NCI-H2081 treated with DMSO at 0.1 percent for 48 hours (cell line): Measurements from ENCODE around the gene SOX6.

Experiments
- DNase-seq: peaks from one replicate; lab custom pipeline; 2025; lab: John Stamatoyannopoulos, UW

Gene SOX6

DNA sequence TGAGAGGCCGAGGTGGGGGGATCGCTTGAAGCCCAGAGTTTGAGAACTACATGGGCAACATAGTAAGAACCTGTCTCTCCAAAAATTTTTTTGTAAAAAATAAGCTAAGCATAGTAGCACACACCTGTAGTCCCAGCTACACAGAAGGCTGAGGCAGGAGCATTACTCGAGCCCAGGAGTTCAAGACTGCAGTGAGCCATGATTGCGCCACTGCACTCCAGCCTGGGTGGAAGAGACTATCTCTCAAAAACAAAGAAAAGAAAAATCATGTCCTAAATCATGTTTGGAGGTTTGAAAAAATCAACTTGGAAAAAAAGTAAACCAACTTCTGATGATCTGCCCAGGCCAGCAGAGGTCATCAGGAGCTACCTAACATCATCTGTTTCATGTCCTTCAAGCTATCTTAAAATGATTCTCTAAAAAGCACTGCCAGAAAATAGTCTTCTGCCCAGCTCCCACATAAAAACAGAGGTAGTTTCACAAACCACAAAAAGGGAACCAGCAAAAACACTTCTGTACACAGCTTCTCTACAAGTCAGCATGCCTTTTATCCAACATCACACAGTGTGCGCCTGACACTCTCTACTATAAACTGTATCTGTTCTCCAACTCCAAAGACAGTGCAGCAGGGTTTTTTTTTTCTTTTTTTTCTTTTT lies 165.0 kb downstream of the SOX6 start:
- no peak for DNase-seq

DNA sequence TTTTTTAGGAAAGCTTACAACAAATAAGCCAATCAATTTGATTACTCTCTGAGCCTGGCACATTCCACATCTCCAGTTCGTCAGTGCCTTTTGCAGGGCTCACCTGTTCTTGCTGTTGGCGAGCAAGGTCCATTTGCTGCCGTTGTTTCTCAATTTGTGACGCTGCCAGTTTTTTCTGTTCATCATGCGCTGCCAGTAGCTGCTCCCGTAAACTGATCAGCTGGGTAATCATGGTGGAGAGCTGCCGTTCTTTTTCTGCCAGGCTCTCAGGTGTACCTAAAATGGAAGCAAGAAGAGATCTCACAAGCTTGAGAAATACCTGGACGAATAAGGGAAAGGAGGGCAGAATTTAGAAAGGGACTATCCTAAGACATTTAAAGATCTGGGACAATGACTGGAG lies 169.7 kb downstream of the SOX6 start:
- no peak for DNase-seq

DNA sequence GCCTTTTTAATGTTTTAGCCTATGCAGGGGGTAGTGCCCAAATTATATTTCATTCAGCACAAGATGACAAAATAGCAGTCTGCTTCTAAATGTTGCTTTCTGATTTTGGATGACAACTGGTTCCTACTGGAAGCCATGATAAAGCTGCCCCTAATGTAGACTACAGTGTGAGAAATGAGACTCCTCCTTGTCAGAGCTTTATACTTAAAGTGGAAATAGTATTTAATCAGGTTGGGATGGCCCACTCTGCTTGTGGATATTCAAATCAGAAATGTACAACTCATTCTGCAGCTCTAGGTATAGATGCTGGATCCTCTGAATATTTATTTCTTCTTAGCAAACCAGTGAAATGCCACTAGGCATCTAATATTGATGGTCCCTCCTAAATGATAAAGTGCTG lies 171.3 kb downstream of the SOX6 start:
- no peak for DNase-seq

DNA sequence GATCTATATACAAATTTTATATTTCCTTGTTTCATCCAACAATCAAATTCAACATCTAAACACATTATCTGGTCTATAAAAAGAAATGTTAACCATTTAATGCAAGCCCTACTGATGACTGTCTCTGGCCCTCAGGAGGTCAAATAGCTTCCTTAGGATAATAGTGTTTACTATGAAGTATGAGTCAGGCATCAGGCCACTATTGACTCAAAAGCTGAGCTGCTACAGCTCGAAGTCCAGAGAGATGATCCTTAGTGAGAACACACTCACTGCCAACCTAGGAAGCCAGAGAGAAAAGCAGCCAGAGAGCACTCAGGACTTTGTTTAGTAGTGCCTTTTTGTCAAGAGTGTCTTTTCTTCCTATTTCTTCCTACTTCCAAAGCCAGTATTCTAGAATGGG lies 171.8 kb downstream of the SOX6 start:
- DNase-seq = no peak

DNA sequence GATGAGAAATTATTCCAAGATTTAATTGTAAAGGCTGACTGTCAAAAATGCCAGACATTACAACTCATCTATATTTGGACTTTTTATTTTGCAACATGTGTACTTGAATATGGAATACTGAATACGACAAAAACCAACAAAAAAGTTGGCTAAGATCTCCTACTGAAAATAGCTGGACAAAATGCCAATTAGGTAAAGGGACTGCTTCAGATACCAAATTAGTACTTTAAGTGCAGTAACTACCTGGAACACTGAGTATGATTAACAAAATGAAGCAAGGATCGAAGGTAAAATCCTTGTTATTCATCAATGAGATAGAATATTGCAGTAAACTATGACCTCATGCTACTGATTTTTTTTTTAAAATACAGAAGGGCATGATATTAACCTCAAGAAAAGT lies 173.8 kb downstream of the SOX6 start:
- no peak for DNase-seq

DNA sequence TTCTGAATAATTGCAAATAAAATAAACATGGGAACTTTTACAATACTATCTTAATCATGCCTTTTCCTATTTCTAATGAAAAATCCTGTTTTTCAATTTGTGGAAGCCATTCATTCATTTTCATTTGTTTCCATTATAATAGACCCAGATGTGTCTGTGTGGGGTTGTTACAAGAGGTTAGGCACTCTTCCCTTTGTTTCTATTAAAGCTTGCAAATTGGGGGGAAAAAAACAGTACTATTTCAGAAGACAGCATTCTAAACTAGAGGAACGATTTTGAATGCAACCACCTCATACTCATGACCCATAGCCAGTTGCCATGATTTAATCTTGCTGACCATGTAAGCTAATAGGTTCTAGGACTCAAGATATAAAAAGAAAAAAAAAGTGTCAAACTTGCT lies 175.5 kb downstream of the SOX6 start:
- DNase-seq = no peak

DNA sequence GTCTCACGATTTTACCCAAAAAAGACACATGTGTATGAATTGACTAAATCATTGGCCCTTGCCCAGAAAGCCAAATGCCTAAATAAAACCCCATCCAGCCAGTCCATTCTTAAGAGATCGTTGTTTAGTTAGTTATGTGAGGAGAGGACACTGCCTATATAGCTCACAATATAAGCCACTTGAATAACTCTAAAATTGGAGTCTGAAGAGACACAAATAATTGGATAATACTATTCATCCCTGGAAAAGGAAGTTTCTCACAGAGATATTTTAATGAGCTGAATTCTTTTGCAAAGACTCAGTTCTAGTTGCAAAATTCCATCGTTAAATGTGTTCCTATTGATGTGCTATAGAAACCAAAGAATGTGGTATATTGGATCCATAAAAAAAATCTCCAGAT lies 176.7 kb downstream of the SOX6 start:
- DNase-seq = no peak

DNA sequence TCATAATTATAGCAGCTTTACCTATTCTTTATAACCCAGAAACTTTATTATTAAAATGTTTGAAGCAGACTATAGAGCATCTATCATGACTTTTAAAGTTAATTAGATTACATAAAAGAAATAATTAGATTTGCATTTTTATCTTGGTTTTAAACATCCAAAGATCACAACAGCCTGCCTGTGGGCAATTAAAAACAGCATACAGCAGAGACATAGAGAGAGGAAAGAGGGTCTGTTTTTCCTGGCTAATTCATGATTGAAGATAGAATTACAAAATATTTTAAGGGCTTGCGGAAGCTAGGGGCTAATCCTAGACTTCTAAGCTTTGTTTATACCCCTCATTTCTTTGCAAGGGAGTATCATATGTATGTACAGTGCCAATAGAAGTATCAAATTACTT lies 178.1 kb downstream of the SOX6 start:
- DNase-seq = no peak

DNA sequence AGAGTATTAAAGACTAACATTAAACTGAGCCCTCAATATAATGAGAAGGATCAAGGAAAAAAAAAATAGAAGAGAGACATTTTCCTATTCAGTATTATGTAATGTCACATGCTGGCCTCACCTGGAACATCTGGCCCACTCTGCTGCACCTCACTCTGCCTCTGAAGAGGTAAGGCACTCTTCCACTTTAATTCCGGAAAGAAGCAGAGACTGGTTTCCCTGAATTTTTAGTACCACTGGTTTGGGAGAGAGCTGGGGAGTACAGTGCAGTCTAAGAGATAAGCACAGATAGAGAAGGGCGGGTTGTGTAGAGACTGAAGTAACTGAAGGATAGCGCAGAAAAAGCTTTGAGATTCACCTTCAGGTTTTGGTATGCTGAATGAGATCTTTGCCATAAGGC lies 178.7 kb downstream of the SOX6 start:
- DNase-seq = no peak

DNA sequence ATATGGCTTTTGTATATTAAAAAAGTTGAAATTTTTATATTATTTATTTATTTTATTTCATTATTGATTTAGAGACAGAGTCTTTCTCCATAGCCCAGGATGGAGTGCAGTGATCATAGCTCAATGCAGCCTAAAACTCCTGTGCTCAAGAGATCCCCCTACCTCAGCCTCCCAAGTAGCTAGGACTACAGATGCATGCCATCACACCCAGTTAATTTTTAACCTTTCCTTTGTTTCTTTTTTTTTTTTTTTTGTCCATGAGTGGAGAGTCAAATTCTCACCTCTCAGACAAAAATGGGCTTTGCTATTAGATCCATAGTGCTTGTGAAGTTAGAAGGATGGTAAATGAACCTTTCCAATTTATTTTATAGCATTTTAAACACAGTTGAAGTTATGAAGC lies 182.5 kb downstream of the SOX6 start:
- DNase-seq = no peak

DNA sequence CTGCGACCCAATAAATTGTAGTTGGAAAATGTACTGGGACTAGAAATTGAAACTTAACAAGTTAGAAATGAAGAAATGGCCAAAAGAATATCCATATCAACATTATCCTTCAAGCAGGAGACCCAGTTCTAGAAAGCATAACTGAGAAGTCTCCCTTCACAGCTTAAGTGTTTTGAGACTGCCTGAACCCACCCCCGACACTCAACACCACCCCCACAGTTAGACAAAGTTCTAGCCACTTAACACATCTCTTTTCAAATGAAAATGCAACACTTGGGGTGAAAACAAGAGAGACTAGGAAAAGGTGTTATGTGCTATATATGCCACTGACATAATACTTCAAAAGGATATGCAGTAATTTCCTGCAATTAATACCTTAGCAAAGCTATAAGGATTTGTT lies 184.5 kb downstream of the SOX6 start:
- DNase-seq = no peak

DNA sequence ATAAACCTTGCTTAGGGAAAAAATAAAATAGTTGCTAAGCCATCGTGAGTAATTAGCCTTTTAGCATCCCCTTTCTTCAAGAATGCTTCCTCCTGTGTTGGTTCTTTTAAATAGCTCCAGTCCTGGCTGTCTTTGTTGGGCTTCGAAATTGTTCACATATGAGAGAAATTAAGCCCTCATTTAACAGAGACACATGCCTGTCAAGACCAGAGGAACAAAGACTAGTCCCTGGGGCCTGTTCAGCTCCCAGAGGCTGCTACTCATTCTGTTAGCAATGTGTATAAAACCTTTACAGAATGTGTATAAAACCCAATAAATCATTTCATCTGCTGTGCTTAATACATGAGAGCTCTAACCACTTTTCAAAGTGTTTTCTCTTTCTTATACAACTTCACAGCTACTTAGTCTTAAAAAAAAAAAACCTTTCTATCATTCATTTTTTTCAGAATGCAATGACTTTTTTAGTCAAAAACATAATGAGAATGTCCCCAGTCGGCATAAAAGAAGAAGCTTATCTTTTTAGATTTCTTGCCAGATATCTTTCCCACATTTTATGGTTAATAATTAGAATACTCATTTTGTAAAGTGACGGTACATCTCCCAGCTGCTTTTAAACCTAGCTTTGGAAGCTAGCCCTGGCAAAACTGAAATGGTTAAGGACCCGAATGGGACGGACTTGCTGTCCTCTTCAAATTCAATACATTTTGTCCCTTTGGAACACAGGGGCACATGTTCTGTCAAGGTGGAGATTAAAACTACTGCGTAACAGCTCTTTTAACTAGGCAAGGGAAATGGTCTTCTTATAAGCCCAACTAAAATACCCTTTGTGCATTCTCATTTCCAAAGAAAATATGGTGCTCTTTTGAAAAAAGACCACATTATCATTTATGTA lies 186.1 kb downstream of the SOX6 start:
- DNase-seq = no peak

DNA sequence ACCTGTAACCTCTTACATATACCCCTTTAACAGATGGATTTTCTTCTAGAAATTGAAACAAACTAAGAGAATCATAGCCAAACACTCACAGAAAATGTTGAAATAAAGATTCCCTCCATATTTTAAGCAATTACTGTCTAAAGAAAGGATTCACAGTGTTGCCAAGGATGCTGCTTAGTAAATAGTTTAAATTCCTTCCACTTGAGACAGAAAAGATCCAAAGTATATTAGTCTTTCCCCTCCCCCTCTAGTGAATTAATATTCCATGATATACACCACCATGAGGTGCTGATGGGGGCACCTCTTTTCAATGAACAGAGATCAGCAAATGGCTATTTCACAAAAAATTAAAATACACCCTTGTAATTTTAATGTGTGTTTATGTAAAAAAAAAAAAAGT lies 186.8 kb downstream of the SOX6 start:
- no peak for DNase-seq

DNA sequence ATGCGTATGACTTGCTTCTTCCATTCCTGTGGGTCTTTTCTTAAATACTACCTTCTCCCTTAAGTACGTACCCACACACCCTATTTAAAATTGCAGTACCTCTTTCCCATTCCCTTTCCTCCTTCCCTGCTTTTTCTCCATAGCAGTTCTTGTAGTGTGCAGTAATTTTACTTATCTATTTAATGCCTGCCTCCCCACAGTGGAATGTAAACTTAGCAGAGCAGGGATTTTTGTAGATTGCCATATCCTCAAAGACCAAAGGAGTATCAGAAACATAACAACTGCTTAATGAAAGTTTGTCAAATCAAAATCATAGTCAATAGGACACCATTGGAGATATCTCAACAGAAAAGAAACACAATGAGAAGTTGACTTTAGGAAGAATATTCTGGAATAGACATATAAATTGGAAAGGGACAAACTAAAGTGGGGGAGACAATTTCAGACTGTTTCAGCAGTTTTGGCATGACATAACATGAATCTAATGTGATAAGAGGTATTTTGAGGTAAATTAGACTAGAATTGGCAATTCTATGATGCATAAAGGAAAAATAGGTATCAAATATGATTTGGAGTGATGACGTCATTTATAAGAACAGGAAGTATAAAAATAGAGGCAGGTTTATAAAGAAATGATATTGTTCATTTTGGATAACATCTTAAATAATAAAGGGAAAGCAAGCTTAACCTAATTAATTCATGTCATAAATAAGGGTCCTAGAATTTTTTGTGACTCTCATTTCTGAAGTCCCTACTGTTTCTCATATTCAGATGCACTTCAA lies 188.4 kb downstream of the SOX6 start:
- DNase-seq = no peak

DNA sequence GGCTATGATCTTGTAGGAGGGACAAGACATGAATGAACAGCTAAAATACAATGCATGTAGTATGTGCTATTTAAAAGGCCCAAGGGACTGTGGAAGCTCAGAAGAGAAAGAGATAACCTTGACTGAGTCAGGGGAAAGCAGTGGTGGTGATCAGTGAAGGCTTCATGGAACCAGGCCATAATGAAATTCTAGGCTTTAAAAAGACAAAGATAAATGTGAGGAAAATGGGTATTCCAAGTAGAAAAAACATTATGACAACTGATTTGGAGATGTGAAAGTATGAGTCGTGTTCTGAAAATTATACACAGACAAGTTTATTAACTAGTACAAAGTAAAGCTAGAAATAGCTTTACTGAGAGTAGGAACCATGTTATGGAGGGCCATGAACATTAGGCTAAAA lies 189.8 kb downstream of the SOX6 start:
- DNase-seq = no peak

DNA sequence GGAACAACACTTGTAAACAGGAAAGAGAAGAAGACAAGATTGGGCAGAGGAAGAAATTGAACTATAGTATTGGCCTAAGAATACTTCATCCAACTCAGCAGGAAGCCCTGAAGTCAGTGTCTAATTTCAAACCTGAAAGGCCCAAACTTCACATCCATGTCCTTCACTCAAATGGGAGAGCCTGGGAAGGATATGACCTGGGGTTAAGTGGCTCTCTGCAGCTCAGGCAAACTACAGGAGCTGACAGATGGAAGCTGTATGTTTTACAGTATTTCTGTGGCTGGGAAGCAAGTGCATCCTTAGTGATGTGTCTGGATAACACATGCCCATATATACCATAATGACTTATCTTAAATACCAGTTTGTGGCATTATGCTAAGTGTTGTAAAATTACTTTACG lies 196.2 kb downstream of the SOX6 start:
- no peak for DNase-seq

DNA sequence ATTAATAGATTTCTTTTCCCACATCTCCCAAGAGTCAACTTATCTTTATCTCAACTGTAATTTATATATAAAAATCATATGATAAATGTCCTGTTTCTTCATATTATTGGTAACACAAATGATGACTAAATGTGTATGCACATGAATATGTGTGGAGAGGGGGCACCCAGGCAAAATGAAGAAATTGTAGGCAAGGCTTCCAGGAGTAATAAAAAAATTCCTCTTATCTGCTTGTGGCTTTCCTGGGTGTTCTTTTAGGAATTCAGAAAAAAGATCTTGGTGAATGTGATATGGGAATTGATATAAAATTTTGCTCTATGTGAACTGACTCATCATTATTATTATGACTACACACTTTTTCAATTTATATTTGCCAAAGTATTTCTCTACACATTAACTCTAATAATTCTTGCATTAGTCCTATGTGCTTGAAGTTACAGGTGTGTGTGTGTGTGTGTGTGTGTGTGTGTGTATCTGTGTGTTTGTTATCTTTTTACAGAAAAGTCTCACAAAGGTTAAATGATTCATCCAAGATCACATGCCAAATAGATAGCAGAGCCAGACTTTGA lies 197.8 kb downstream of the SOX6 start:
- no peak for DNase-seq

DNA sequence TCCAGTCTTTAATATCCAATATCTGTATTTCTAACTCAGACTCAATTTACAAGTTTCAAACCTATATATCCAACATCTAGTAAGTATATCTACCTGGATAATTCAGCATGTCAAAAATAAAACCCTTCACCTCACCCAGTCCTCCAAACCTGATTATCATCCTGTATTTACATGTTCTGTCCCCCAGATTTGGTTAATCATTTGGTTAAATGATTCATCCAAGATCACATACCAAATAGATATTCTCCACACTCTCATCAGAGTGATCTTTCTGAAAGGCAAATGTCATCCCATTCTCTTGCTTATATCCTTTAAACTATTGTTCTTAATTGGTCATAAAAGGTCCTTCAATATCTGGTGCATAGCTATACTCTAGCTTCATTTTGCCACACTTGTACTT lies 199.0 kb downstream of the SOX6 start:
- DNase-seq = no peak

DNA sequence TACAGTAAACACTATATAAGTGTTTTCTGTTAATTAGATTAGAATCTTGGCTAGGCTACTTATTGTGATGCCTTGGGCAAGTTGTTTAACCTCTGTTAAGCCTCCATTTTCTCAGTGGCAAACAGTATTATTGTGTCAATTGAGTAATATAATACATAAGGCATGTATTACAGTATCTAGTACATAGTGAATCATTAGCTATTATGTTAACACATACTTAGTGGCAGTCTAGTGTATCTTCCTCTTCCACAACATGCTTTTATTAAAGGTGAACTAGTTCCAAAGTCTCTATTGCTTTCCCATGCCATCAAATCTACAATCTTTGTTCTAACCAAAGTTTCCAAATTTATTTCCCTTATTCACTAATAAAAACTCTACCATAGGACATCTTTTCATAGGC lies 200.9 kb downstream of the SOX6 start:
- DNase-seq = no peak

DNA sequence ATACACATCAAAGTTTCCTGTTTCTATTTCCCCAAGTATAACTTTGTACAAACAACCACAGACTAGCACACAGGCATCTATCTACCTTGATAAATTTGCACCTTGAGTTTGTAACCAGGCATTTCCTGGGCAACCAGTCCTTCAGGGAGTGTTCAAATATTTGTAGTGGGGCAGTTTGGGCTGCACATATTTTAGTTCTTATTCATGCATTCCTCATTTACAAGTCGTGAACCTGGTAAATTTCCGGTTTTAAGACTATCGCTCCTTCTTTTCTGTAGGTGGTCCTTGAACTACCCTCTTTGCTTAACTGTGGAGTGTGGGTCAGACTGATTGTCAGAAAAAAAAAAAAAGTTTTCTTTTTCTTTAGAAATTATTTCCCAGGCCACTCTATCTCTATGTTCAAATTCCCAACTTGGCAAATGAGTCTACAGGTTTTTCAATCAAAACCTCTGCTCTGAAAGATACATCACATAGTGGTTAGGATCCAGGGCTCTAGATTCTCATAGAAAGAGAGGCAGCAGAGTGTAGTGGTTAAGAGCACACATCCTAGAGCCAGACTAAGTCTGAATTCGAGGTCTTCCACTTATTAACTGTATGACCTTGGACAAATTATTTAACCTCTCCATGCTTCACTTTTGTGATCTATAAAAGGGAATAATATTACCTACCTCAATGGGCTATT lies 201.5 kb downstream of the SOX6 start:
- no peak for DNase-seq

DNA sequence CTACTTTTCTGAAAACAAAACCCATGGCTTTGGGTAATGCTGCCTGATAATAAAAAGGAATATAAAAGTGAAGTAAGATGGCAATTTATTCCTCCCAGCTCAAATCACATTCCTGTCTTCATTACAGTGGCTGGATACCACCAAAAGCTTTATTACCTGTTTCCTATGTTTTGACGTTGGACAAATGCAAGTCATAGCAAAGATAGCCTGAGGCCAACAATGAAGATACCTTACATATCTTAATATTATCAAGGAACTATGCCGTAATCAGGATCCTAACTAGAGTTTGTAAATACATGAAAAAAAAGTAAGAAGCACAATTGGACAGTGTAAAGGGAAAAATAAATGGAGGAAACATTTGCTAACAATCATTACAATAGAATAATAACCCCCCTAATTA lies 202.4 kb downstream of the SOX6 start:
- no peak for DNase-seq

DNA sequence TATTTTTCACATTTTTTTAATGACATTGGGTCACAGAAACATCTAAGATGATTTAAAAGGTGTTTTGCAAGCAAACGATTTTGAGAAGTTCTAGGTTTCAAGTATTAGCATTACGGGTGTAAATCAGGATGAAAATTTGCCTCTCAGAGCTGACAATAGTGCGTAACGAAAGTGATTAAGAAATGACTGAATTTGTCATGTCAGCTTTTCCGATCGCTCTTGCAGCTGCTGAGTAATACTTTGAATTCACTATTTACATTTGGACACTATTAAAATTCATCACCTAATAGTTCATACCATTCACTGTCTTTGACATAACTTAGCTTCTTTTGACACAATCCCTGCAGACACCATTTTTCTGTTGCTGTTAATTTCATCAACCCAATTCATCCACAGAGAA lies 205.2 kb downstream of the SOX6 start:
- DNase-seq = no peak
